Measurements from ENCODE around the gene NR0B2. TPM values are rescaled to one million over a fixed set of nuclear protein-coding genes. Genes with fewer than 3 reads are reported as not detected.

Gene NR0B2
- total and polyA plus RNA-seq, 2 of the 13 experiments (the other 11 are each of a cell fraction or from before 2014, with no cell fraction given): 72.5 to 133 TPM

- TF ChIP-seq ZNF687 (CRISPR knock-in tag; IDR thresholded peaks at IDR 0.05): peak; percentile 80
- TF ChIP-seq ZNF780A (CRISPR knock-in tag; IDR thresholded peaks at IDR 0.05): 0 out of 2 replicates have a peak, but pooled peaks have one; percentile 14
- TF ChIP-seq FOXO1 (CRISPR knock-in tag; IDR thresholded peaks at IDR 0.05): peak; percentile 20; the same call in 1 of the 2 replicates
- 0 out of 2 replicates have a peak, but pooled peaks have one; percentile 38 for TF ChIP-seq ZNF501 (CRISPR knock-in tag; IDR thresholded peaks at IDR 0.05)
- no peak for TF ChIP-seq BCL3 (CRISPR knock-in tag; IDR thresholded peaks at IDR 0.05)
- TF ChIP-seq RXRA (CRISPR knock-in tag; IDR thresholded peaks at IDR 0.05): peak; percentile 30; the same call in 1 of the 2 replicates
- TF ChIP-seq SKIL (CRISPR knock-in tag; IDR thresholded peaks at IDR 0.05; ENCODE audit: borderline replicate concordance): peak; percentile 36; the same call in 1 of the 2 replicates
- no peak for TF ChIP-seq SOX13 (IDR thresholded peaks at IDR 0.05)
- peak in 1 of 2 experiments; percentile 14; a peak in 1 of 4 replicates for TF ChIP-seq SOX13 (CRISPR knock-in tag; conservative IDR thresholded peaks at IDR 0.05 in 1 of 2, IDR thresholded peaks at IDR 0.05 in 1 of 2)
Measured at GRCh38 chr1:26945728-26946127, 32.0 kb upstream of the NR0B2 start (continued).

Data from HepG2 (cell line).